Upper lobe of left lung (tissue), 6 donors: ENCODE measurements around the gene RIPOR2. TPM values are rescaled to one million over a fixed set of nuclear protein-coding genes. Genes with fewer than 3 reads are reported as not detected.

Experiments
- ATAC-seq, 2 donors: fragments of 200-7000 bp; cut with Tn5 transposase; one replicate each; pipeline ENCODE4 v1.9.1; 2022; ENCODE audit warnings: mild to moderate bottlenecking in 2 of 2, moderate library complexity in 2 of 2; ENCODE audit not compliant: low FRiP score in 2 of 2
- DNase-seq, 2 donors: peaks; one replicate each; pipeline ENCODE4 v3.0.0-alpha.2; 2019 to 2020
- H3K27ac ChIP-seq, 4 donors: fragments of 200-600 bp; sonication (generic); one replicate each; pipeline ENCODE4 v1.5.1; 2016 to 2019
- H3K27me3 ChIP-seq, 4 donors: fragments of 200-600 bp; sonication (generic); one replicate each; pipeline ENCODE4 v1.5.1; 2017 to 2019
- H3K36me3 ChIP-seq, 4 donors: fragments of 200-600 bp; sonication (generic); one replicate each; pipeline ENCODE4 v1.5.1; 2016 to 2019
- H3K4me1 ChIP-seq, 4 donors: fragments of 200-600 bp; sonication (generic); one replicate each; pipeline ENCODE4 v1.5.1; 2018 to 2019
- H3K4me3 ChIP-seq, 4 donors: fragments of 200-600 bp; sonication (generic); one replicate each; pipeline ENCODE4 v1.5.1; 2017 to 2019; ENCODE audit warnings: mild to moderate bottlenecking in 2 of 4, moderate library complexity in 1 of 4
- H3K9me3 ChIP-seq, 4 donors: fragments of 200-600 bp; sonication (generic); one replicate each; pipeline ENCODE4 v1.5.1; 2018 to 2019
- CTCF ChIP-seq, 6 experiments: fragments of 450-650 bp in 4 of 6; fragments of 200-600 bp in 2 of 6; sonication (generic) in 2 of 6; IDR thresholded peaks; one replicate each; pipeline ENCODE4 v1.5.1; 2016 to 2019; ENCODE audit warnings: antibody characterized with exemption in 6 of 6
- EP300 ChIP-seq, 4 donors: sonication (generic); formaldehyde crosslinking; IDR thresholded peaks; one replicate each; pipeline ENCODE4 v1.5.1; 2017; ENCODE audit warnings: antibody characterized with exemption in 4 of 4, control low read depth in 2 of 4
- POLR2A ChIP-seq, 4 donors: fragments of 450-650 bp; IDR thresholded peaks; one replicate each; pipeline ENCODE4 v1.5.1; 2016 to 2017; ENCODE audit warnings: antibody characterized with exemption in 4 of 4, mild to moderate bottlenecking in 2 of 4
- POLR2AphosphoS5 ChIP-seq, 2 donors: sonication (generic); formaldehyde crosslinking; IDR thresholded peaks; one replicate each; pipeline ENCODE4 v1.5.1; 2017; ENCODE audit warnings: antibody characterized with exemption in 2 of 2
- WGBS, 2 donors: methylation state at CpG; one replicate each; pipeline ENCODE4 v1.1.5; 2017 to 2018; 5-methylcytosine and 5-hydroxymethylcytosine counted together
- total RNA-seq, 6 donors: library from RNA; depleted of rRNA in 4 of 6; stranded (reverse); fragments of >200 nt in 4 of 6; gene quantifications; one replicate each; pipeline versions ENCODE4 v1.1.0 to v1.2.1, GENCODE V29; 2016 to 2021
- donor health status: DM: no; HTN: no; CAD: no; lungs with moderate emphysema.
- donor health status: DM: no; HTN: yes; CAD: no; lungs with severe emphysema.

The RIPOR2 gene
- total RNA-seq, 6 donors from 2014 or later = 25.3 to 67.1 (median 48.3) TPM

- Histone ChIP-seq H3K27ac (no peak overlapping the region), H3K36me3 (peaks cover 0 to 29% (median 9%) of the 10 kb centered on the region in 4 donors), H3K9me3 (peaks cover 0 to 9% (median 0%) of the 10 kb centered on the region in 4 donors), H3K4me3 (no peak overlapping the region), H3K4me1 (no peaks in the 10 kb centered on the region), H3K27me3 (no peaks in the 10 kb centered on the region)
- 75 to 77% methylated on average over 11 of the region's 11 CpGs for WGBS, 2 donors
- TF ChIP-seq POLR2A (IDR thresholded peaks at IDR 0.05) (no peak), POLR2AphosphoS5 (IDR thresholded peaks at IDR 0.05) (no peak), CTCF (IDR thresholded peaks at IDR 0.05) (no peak), EP300 (IDR thresholded peaks at IDR 0.05) (no peak)
- ATAC-seq = no peak
- no peak for DNase-seq
Measured at GRCh38 chr6:24876499-24877465, 59.0 kb downstream of the RIPOR2 start.

- peaks cover 0 to 9% (median 0%) of the 10 kb centered on the region in 4 donors for H3K9me3 ChIP-seq
- 79 to 90% methylated on average over 9 of the region's 9 CpGs for WGBS, 2 donors
- DNase-seq = no peak
- no peaks in the 10 kb centered on the region for H3K27me3 ChIP-seq
- no peak for TF ChIP-seq EP300 (IDR thresholded peaks at IDR 0.05)
- TF ChIP-seq CTCF (IDR thresholded peaks at IDR 0.05) = no peak
- no peak for TF ChIP-seq POLR2A (IDR thresholded peaks at IDR 0.05)
- no peak for TF ChIP-seq POLR2AphosphoS5 (IDR thresholded peaks at IDR 0.05)
- no peak overlapping the region for H3K27ac ChIP-seq
- H3K4me1 ChIP-seq = no peaks in the 10 kb centered on the region
- peaks cover 0 to 34% (median 10%) of the 10 kb centered on the region in 4 donors for H3K36me3 ChIP-seq
- H3K4me3 ChIP-seq = no peak overlapping the region
- ATAC-seq = no peak
Measured at GRCh38 chr6:24875534-24875901, 60.2 kb downstream of the RIPOR2 start.

DNA sequence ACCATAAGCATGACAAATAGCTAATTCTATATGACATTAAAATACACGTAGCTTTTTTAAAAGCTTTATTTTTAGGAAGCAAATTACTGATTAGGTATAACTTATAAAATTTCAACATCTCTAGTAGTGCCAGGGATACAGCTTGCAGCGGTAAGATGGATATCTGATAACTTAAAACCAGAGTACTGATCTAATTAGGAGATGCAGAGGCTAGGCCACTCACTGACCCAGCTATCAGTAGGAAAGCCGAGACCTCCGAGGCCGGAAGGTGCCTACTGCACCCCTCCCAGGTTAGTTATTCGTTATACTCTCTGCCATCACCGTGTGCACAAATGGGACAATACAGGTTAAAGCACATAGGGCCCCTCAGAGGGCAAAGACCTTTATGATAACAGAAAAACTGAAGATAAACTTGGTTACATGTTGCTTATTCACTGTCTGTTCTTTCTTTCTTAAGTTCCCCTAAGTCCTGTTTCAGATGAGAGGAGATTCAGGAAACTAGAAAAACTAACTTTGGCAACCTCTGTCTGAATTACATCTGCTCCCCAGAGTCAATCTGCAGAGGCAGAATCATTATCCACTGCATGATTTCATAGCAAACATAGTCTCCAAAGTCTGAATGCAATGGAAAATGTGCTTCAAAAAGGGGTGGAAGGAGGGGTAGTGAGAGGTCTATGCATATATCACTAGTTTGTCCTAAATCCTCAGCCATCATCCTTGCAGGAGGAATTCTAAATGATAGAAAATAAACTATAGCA, 60.8 kb downstream of the RIPOR2 start:
- Histone ChIP-seq H3K4me1 (no peaks in the 10 kb centered on the region), H3K27ac (no peak overlapping the region), H3K4me3 (no peak overlapping the region), H3K36me3 (peaks cover 0 to 37% (median 10%) of the 10 kb centered on the region in 4 donors), H3K27me3 (no peaks in the 10 kb centered on the region), H3K9me3 (peaks cover 0 to 9% (median 0%) of the 10 kb centered on the region in 4 donors)
- DNase-seq = no peak
- ATAC-seq = peak in 1 of 2 donors; percentile 60
- TF ChIP-seq EP300 (IDR thresholded peaks at IDR 0.05) (no peak), POLR2AphosphoS5 (IDR thresholded peaks at IDR 0.05) (no peak), POLR2A (IDR thresholded peaks at IDR 0.05) (no peak), CTCF (IDR thresholded peaks at IDR 0.05) (no peak)
- 86 to 89% methylated on average over 7 of the region's 7 CpGs for WGBS, 2 donors

DNA sequence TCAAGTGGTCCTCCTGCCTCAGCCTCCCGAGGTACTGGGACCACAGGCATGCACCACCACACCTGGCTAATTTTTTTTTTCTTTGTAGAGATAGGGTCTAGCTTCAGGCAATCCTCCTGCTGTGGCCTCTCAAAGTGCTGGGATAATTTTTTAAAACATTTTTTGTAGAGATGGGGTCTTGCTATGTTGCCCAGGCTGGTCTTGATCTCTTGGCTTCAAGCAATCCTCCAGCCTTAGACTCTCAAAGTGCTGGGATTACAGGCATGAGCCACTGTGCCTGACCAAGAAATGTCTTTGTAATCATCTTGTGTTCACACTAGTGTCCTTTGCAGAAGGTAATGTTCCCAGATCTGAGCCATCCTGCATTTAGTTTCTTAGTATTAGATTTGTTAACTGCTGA, 61.6 kb downstream of the RIPOR2 start:
- H3K27ac ChIP-seq = no peak overlapping the region
- DNase-seq (no peak), ATAC-seq (no peak)
- H3K4me1 ChIP-seq = no peaks in the 10 kb centered on the region
- H3K27me3 ChIP-seq = no peaks in the 10 kb centered on the region
- 95 to 100% methylated on average over 1 of the region's 1 CpG for WGBS, 2 donors
- peaks cover 0 to 37% (median 10%) of the 10 kb centered on the region in 4 donors for H3K36me3 ChIP-seq
- TF ChIP-seq CTCF (IDR thresholded peaks at IDR 0.05) (no peak), EP300 (IDR thresholded peaks at IDR 0.05) (no peak), POLR2A (IDR thresholded peaks at IDR 0.05) (no peak), POLR2AphosphoS5 (IDR thresholded peaks at IDR 0.05) (no peak)
- peaks cover 0 to 9% (median 0%) of the 10 kb centered on the region in 4 donors for H3K9me3 ChIP-seq
- no peak overlapping the region for H3K4me3 ChIP-seq
